SHP77 (cell line): Measurements from ENCODE around the gene UBE2G2.
A peak's percentile ranks its signal among the peaks of the same experiment; 100 is the strongest.

Source experiments
- DNase-seq, 2 experiments: peaks; one replicate each; lab custom pipeline; 2025; lab: John Stamatoyannopoulos, UW

UBE2G2 gene

GRCh38 chr21:44801468-44802395 is at the start of gene UBE2G2:
TSS of gene UBE2G2 (minus strand) at chr21:44801820. CDS start at chr21:44801748, 72 bp downstream.
- peak; percentile 60 to 76 for DNase-seq

- no peak for DNase-seq
Measured at GRCh38 chr21:44850905-44851657, 49.5 kb upstream of the UBE2G2 start.

- no peak for DNase-seq
Measured at GRCh38 chr21:44850208-44850800, 48.7 kb upstream of the UBE2G2 start.

GRCh38 chr21:44849616-44850130 is 48.1 kb upstream of the UBE2G2 start:
- DNase-seq, result no peak

- DNase-seq, result no peak
Measured at GRCh38 chr21:44848821-44849521, 47.4 kb upstream of the UBE2G2 start.

GRCh38 chr21:44847261-44848056 is 45.8 kb upstream of the UBE2G2 start:
- DNase-seq, result no peak

GRCh38 chr21:44846485-44847260 is 45.1 kb upstream of the UBE2G2 start:
- no peak for DNase-seq

GRCh38 chr21:44846224-44846484 is 44.5 kb upstream of the UBE2G2 start:
- DNase-seq, result no peak

GRCh38 chr21:44845418-44846223 is 44.0 kb upstream of the UBE2G2 start:
- DNase-seq, result no peak

GRCh38 chr21:44844256-44844655 is 42.6 kb upstream of the UBE2G2 start:
- no peak for DNase-seq

- no peak for DNase-seq
Measured at GRCh38 chr21:44842721-44843445, 41.3 kb upstream of the UBE2G2 start.

- DNase-seq, result no peak
Measured at GRCh38 chr21:44842087-44842486, 40.5 kb upstream of the UBE2G2 start.

- DNase-seq, result no peak
Measured at GRCh38 chr21:44840771-44841170, 39.2 kb upstream of the UBE2G2 start.

GRCh38 chr21:44838951-44839350 is 37.3 kb upstream of the UBE2G2 start:
- no peak for DNase-seq

GRCh38 chr21:44838039-44838895 is 36.6 kb upstream of the UBE2G2 start:
- DNase-seq, result peak in 1 of 2 experiments; percentile 10

- no peak for DNase-seq
Measured at GRCh38 chr21:44837537-44837936, 35.9 kb upstream of the UBE2G2 start.

- DNase-seq, result peak in 1 of 2 experiments; percentile 33
Measured at GRCh38 chr21:44836666-44837471, 35.2 kb upstream of the UBE2G2 start.
